Loucy (cell line): ENCODE measurements around the gene S100Z.

Experiments
- EZH2phosphoT487 ChIP-seq: fragments of 200-600 bp; IDR thresholded peaks from 2 replicates; pipeline ENCODE4 v1.6.1; 2018; ENCODE audit warnings: antibody characterized with exemption, mild to moderate bottlenecking, moderate library complexity, borderline replicate concordance
- TF ChIP-seq, protein P1 (sequence below): fragments of 200-600 bp; sonication (generic); conservative IDR thresholded peaks from 2 replicates; pipeline ENCODE4 v1.5.1; 2014; ENCODE audit warnings: mild to moderate bottlenecking, antibody characterized with exemption, low read length

DNA sequence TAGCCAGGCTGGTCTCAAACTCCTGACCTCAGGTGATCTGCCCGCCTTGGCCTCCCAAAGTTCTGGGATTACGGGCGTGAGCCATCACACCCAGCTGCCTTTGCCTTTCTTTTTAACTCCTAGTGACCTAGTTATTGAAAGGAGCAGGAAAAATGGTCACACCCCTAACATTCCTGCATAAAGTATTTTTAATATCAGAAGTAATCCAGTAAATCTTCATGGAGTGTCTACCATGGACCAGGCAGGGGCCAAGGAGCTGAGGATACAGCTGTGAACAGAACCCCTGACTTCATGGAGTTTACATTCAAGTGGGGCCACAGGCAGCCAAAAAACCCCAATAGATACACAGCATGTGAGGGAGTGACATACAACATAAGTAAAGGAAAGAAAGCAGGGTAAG, 49.2 kb upstream of the S100Z start:
- TF ChIP-seq, protein P1, sequence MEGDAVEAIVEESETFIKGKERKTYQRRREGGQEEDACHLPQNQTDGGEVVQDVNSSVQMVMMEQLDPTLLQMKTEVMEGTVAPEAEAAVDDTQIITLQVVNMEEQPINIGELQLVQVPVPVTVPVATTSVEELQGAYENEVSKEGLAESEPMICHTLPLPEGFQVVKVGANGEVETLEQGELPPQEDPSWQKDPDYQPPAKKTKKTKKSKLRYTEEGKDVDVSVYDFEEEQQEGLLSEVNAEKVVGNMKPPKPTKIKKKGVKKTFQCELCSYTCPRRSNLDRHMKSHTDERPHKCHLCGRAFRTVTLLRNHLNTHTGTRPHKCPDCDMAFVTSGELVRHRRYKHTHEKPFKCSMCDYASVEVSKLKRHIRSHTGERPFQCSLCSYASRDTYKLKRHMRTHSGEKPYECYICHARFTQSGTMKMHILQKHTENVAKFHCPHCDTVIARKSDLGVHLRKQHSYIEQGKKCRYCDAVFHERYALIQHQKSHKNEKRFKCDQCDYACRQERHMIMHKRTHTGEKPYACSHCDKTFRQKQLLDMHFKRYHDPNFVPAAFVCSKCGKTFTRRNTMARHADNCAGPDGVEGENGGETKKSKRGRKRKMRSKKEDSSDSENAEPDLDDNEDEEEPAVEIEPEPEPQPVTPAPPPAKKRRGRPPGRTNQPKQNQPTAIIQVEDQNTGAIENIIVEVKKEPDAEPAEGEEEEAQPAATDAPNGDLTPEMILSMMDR: no peak
- TF ChIP-seq EZH2phosphoT487: no peak
